ENCODE results near the gene LDB2.
"Not testable (repeated sequence)": the region's sequence is repeated elsewhere in the genome, so short reads cannot be mapped to it uniquely, and the experiment has no call there.

The LDB2 gene

GRCh38 chr4:16641971-16642370 lies 256.5 kb downstream of the LDB2 start:
- DNase-seq, result no peak

- no peak for DNase-seq
Observed at GRCh38 chr4:16636912-16637630, 261.4 kb downstream of the LDB2 start.

- DNase-seq, result no peak
Observed at GRCh38 chr4:16636304-16636703, 262.1 kb downstream of the LDB2 start.

- DNase-seq, result not testable (repeated sequence)
Observed at GRCh38 chr4:16629274-16629673, 269.2 kb downstream of the LDB2 start.

GRCh38 chr4:16628835-16629234 lies 269.6 kb downstream of the LDB2 start:
- not testable (repeated sequence) for DNase-seq

GRCh38 chr4:16627999-16628398 lies 270.4 kb downstream of the LDB2 start:
- DNase-seq, result no peak

- DNase-seq, result peak in 1 of 14 donors; percentile 3
Observed at GRCh38 chr4:16626945-16627344, 271.5 kb downstream of the LDB2 start.

GRCh38 chr4:16622826-16623225 lies 275.6 kb downstream of the LDB2 start:
- DNase-seq, result no peak

GRCh38 chr4:16617435-16617834 lies 281.0 kb downstream of the LDB2 start:
- no peak for DNase-seq

GRCh38 chr4:16617011-16617410 lies 281.4 kb downstream of the LDB2 start:
- no peak for DNase-seq

- no peak for DNase-seq
Observed at GRCh38 chr4:16609170-16609758, 289.2 kb downstream of the LDB2 start.

GRCh38 chr4:16608611-16609125 lies 289.8 kb downstream of the LDB2 start:
- DNase-seq, result no peak

GRCh38 chr4:16608123-16608522 lies 290.3 kb downstream of the LDB2 start:
- DNase-seq, result no peak

- no peak for DNase-seq
Observed at GRCh38 chr4:16607241-16608066, 291.0 kb downstream of the LDB2 start.

- DNase-seq, result no peak
Observed at GRCh38 chr4:16606691-16607090, 291.8 kb downstream of the LDB2 start.

GRCh38 chr4:16603178-16603577 lies 295.3 kb downstream of the LDB2 start:
- no peak for DNase-seq

GRCh38 chr4:16598597-16599206 lies 299.7 kb downstream of the LDB2 start:
- DNase-seq, result no peak

GRCh38 chr4:16597845-16598596 lies 300.4 kb downstream of the LDB2 start:
- no peak for DNase-seq

- no peak for DNase-seq
Observed at GRCh38 chr4:16597443-16597842, 301.0 kb downstream of the LDB2 start.

GRCh38 chr4:16596267-16596666 lies 302.2 kb downstream of the LDB2 start:
- no peak for DNase-seq

- DNase-seq, result no peak
Observed at GRCh38 chr4:16594128-16594527, 304.3 kb downstream of the LDB2 start.

GRCh38 chr4:16593386-16593785 lies 305.1 kb downstream of the LDB2 start:
- no peak for DNase-seq
